Eye (tissue), 1 donor: Measurements from ENCODE around the gene IGF1R.
A peak's percentile ranks its signal among the peaks of the same experiment; 100 is the strongest.

ENCODE experiments used
- DNase-seq: peaks from one replicate; pipeline ENCODE4 v3.0.0-alpha.2; 2015

IGF1R gene

GRCh38 chr15:98708037-98708590 lies 59.8 kb downstream of the IGF1R start:
- peak; percentile 56 for DNase-seq

- DNase-seq = no peak
Observed at GRCh38 chr15:98711810-98712209, 63.5 kb downstream of the IGF1R start.

- no peak for DNase-seq
Observed at GRCh38 chr15:98712845-98713584, 64.7 kb downstream of the IGF1R start.

GRCh38 chr15:98713585-98714001 lies 65.3 kb downstream of the IGF1R start:
- no peak for DNase-seq

- peak; percentile 52 for DNase-seq
Observed at GRCh38 chr15:98714922-98715321, 66.6 kb downstream of the IGF1R start.

GRCh38 chr15:98715401-98715800 lies 67.1 kb downstream of the IGF1R start:
- no peak for DNase-seq

GRCh38 chr15:98715890-98716443 lies 67.6 kb downstream of the IGF1R start:
- no peak for DNase-seq

- no peak for DNase-seq
Observed at GRCh38 chr15:98717371-98717770, 69.0 kb downstream of the IGF1R start.

- no peak for DNase-seq
Observed at GRCh38 chr15:98717942-98718341, 69.6 kb downstream of the IGF1R start.

GRCh38 chr15:98718426-98719136 lies 70.2 kb downstream of the IGF1R start:
- peak; percentile 52 for DNase-seq

- DNase-seq = peak; percentile 51
Observed at GRCh38 chr15:98719137-98719740, 70.9 kb downstream of the IGF1R start.

- DNase-seq = no peak
Observed at GRCh38 chr15:98720031-98720430, 71.7 kb downstream of the IGF1R start.

- no peak for DNase-seq
Observed at GRCh38 chr15:98720577-98721565, 72.5 kb downstream of the IGF1R start.

- DNase-seq = no peak
Observed at GRCh38 chr15:98722209-98722608, 73.9 kb downstream of the IGF1R start.

- DNase-seq = no peak
Observed at GRCh38 chr15:98722645-98723044, 74.3 kb downstream of the IGF1R start.

GRCh38 chr15:98723195-98723594 lies 74.9 kb downstream of the IGF1R start:
- DNase-seq = no peak

GRCh38 chr15:98724048-98724447 lies 75.7 kb downstream of the IGF1R start:
- DNase-seq = no peak

- DNase-seq = no peak
Observed at GRCh38 chr15:98724494-98724893, 76.2 kb downstream of the IGF1R start.

- no peak for DNase-seq
Observed at GRCh38 chr15:98725874-98726273, 77.5 kb downstream of the IGF1R start.

- peak; percentile 78 for DNase-seq
Observed at GRCh38 chr15:98727115-98728040, 79.0 kb downstream of the IGF1R start.
